Activated B cell treated with CpG ODN at 0.5 μM for 24 hours (primary cell): ENCODE results near the gene CRHR2. TPM values are rescaled to one million over a fixed set of nuclear protein-coding genes. Genes with fewer than 3 reads are reported as not detected.

ENCODE experiments used
- ATAC-seq: fragments of 200-7000 bp; cut with Tn5 transposase; one replicate; pipeline ENCODE4 v1.10.0; 2021; ENCODE audit warnings: low read depth, mild to moderate bottlenecking, moderate library complexity
- CTCF ChIA-PET: fragments of 350-600 bp; sonication (Branson Sonifier 250); formaldehyde crosslinking; loops from one replicate; lab custom pipeline; 2021; ENCODE audit warnings: antibody characterized with exemption; lab: Charles Lee
- POLR2A ChIA-PET: fragments of 350-600 bp; sonication (Branson Sonifier 250); formaldehyde crosslinking; loops from one replicate; lab custom pipeline; 2021; ENCODE audit warnings: antibody characterized with exemption; lab: Charles Lee
- DNase-seq: peaks from one replicate; pipeline ENCODE4 v3.0.0; 2022
- H3K27ac Mint-ChIP-seq: one replicate; pipeline ENCODE4 v1.8.0; 2020; ENCODE audit warnings: mixed read lengths
- H3K27me3 Mint-ChIP-seq: one replicate; pipeline ENCODE4 v1.8.0; 2021; ENCODE audit warnings: mixed read lengths
- H3K36me3 Mint-ChIP-seq: one replicate; pipeline ENCODE4 v1.8.0; 2021; ENCODE audit warnings: low read depth, mixed read lengths
- H3K4me1 Mint-ChIP-seq: one replicate; pipeline ENCODE4 v1.8.0; 2021; ENCODE audit warnings: mixed read lengths
- H3K4me3 Mint-ChIP-seq: one replicate; pipeline ENCODE4 v1.8.0; 2020; ENCODE audit warnings: mild to moderate bottlenecking, mixed read lengths
- H3K9me3 Mint-ChIP-seq: one replicate; pipeline ENCODE4 v1.8.0; 2020; ENCODE audit warnings: mixed read lengths
- CTCF ChIP-seq: fragments of 200-600 bp; IDR thresholded peaks from one replicate; pipeline ENCODE4 v1.8.0; 2022; ENCODE audit warnings: antibody characterized with exemption, mild to moderate bottlenecking
- intact Hi-C: fragments of 100-400 bp; cut with micrococcal nuclease; formaldehyde crosslinking; loops from one replicate; pipeline ENCODE4 v1.15.1; 2024
- total RNA-seq: library from RNA; stranded (reverse); gene quantifications from 2 replicates; pipeline ENCODE4 v1.2.3, GENCODE V29; 2022

Gene CRHR2
- total RNA-seq, 1 donor from 2014 or later: not detected

GRCh38 chr7:30665449-30665848 is 16.8 kb downstream of the CRHR2 start:
- H3K27me3 Mint-ChIP-seq: no peaks in the 10 kb centered on the region
- DNase-seq (no peak), ATAC-seq (no peak)
- no peaks in the 10 kb centered on the region for H3K36me3 Mint-ChIP-seq
- no peaks in the 10 kb centered on the region for H3K4me1 Mint-ChIP-seq
- ChIA-PET CTCF (no interaction called here), POLR2A (no interaction called here)
- H3K9me3 Mint-ChIP-seq: no peaks in the 10 kb centered on the region
- H3K27ac Mint-ChIP-seq: no peak overlapping the region
- no peak overlapping the region for H3K4me3 Mint-ChIP-seq
- TF ChIP-seq CTCF: no peak
- intact Hi-C loops: no loop called here

- no peak for DNase-seq
- no peak for TF ChIP-seq CTCF
- ChIA-PET POLR2A (no interaction called here), CTCF (no interaction called here)
- H3K9me3 Mint-ChIP-seq: no peaks in the 10 kb centered on the region
- no peaks in the 10 kb centered on the region for H3K27me3 Mint-ChIP-seq
- H3K27ac Mint-ChIP-seq: no peak overlapping the region
- ATAC-seq: no peak
- no peaks in the 10 kb centered on the region for H3K4me1 Mint-ChIP-seq
- no peaks in the 10 kb centered on the region for H3K36me3 Mint-ChIP-seq
- no peak overlapping the region for H3K4me3 Mint-ChIP-seq
- intact Hi-C loops: no loop called here
These were observed 17.2 kb downstream of the CRHR2 start for GRCh38 chr7:30665043-30665442.

- DNase-seq (no peak), ATAC-seq (no peak)
- intact Hi-C loops: no loop called here
- CTCF ChIA-PET: interaction anchor here (0.8 kb wide), 1 partner anchor 14 kb away, joined by 3 read pairs; no protein-coding TSS in a partner anchor
- H3K36me3 Mint-ChIP-seq: no peaks in the 10 kb centered on the region
- no peaks in the 10 kb centered on the region for H3K27me3 Mint-ChIP-seq
- H3K4me3 Mint-ChIP-seq: no peak overlapping the region
- no peak overlapping the region for H3K27ac Mint-ChIP-seq
- H3K9me3 Mint-ChIP-seq: no peaks in the 10 kb centered on the region
- H3K4me1 Mint-ChIP-seq: no peaks in the 10 kb centered on the region
- POLR2A ChIA-PET: no interaction called here
- TF ChIP-seq CTCF: no peak
These were observed 17.9 kb downstream of the CRHR2 start for GRCh38 chr7:30664184-30664885.

- no peak overlapping the region for H3K4me3 Mint-ChIP-seq
- ATAC-seq: no peak
- H3K9me3 Mint-ChIP-seq: no peaks in the 10 kb centered on the region
These were observed 18.8 kb downstream of the CRHR2 start for GRCh38 chr7:30663414-30663813.

More at GRCh38 chr7:30663414-30663813, 18.8 kb downstream of the CRHR2 start:
- Mint-ChIP-seq H3K27me3 (no peaks in the 10 kb centered on the region), H3K27ac (no peak overlapping the region), H3K36me3 (no peaks in the 10 kb centered on the region), H3K4me1 (no peaks in the 10 kb centered on the region)
- no peak for DNase-seq
- intact Hi-C loops: no loop called here
- CTCF ChIA-PET: no interaction called here
- TF ChIP-seq CTCF: no peak
- POLR2A ChIA-PET: no interaction called here
